GM12873 (cell line): ENCODE measurements around the gene SYT12.

ENCODE experiments used
- CTCF ChIP-seq: IDR thresholded peaks from 2 replicates; pipeline ENCODE4 v1.5.1; 2012; ENCODE audit warnings: low read depth, mild to moderate bottlenecking, moderate library complexity, low read length, control low read depth; ENCODE audit not compliant: insufficient read depth; ENCODE audit errors: missing control alignments

The SYT12 gene

GRCh38 chr11:67002921-67003411 is 20.0 kb upstream of the SYT12 start:
- no peak for TF ChIP-seq CTCF

- no peak for TF ChIP-seq CTCF
Observed at GRCh38 chr11:67006029-67006884, 16.7 kb upstream of the SYT12 start.

- no peak for TF ChIP-seq CTCF
Observed at GRCh38 chr11:67007126-67007525, 15.8 kb upstream of the SYT12 start.

GRCh38 chr11:67010296-67010905 is 12.5 kb upstream of the SYT12 start:
- no peak for TF ChIP-seq CTCF

- no peak for TF ChIP-seq CTCF
Observed at GRCh38 chr11:67013511-67014045, 9.4 kb upstream of the SYT12 start.

GRCh38 chr11:67014343-67014742 is 8.6 kb upstream of the SYT12 start:
- no peak for TF ChIP-seq CTCF

- TF ChIP-seq CTCF = no peak
Observed at GRCh38 chr11:67015048-67015447, 7.9 kb upstream of the SYT12 start.
